ENCODE measurements around the gene PARD3B. TPM values are rescaled to one million over a fixed set of nuclear protein-coding genes. Genes with fewer than 3 reads are reported as not detected.

The PARD3B gene
- total RNA-seq, 1 experiment from 2014 or later = 7.6 TPM

DNA sequence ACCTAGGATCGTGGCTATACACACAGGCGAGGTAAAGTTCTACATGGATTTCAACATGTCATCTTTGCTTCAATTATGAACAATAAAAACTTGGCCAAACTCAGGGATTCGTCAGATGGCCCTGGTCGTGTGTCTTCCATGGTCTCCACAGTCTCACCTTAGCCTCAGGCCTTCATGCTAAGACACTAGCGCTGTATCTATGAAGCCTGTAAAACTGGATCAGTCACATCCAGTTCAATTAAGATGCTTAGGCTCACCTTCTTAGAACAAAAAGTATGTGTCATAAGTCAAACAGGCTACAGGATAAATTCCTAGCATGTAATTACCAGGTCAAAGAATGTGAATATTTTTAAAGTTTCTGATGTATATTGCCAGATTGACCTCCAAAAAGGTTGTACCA is 1023.3 kb downstream of the PARD3B start:
- POLR2A ChIA-PET (ENCODE audit: low non-redundant PET) = no interaction called here
- Histone ChIP-seq H3K4me1 (ENCODE audit: insufficient read depth, low read length, poor library complexity, severe bottlenecking) (no peaks in the 10 kb centered on the region), H3K27ac (ENCODE audit: low read depth, low read length, poor library complexity, severe bottlenecking) (no peak overlapping the region), H3K9me3 (ENCODE audit: low read depth, low read length, poor library complexity, severe bottlenecking) (no peaks in the 10 kb centered on the region), H3K27me3 (replicated peaks; ENCODE audit: insufficient read depth, low read depth, low read length, poor library complexity) (no peaks in the 10 kb centered on the region), H3K4me3 (ENCODE audit: low read depth, low read length, poor library complexity, severe bottlenecking) (no peak overlapping the region), H3K36me3 (ENCODE audit: insufficient read depth, low read length, poor library complexity, severe bottlenecking) (no peaks in the 10 kb centered on the region)
- CTCF ChIA-PET = no interaction called here
- TF ChIP-seq EZH2 (IDR thresholded peaks at IDR 0.05; ENCODE audit: borderline replicate concordance, low read depth, low read length, poor library complexity, severe bottlenecking) = no peak
- TF ChIP-seq, protein P1, sequence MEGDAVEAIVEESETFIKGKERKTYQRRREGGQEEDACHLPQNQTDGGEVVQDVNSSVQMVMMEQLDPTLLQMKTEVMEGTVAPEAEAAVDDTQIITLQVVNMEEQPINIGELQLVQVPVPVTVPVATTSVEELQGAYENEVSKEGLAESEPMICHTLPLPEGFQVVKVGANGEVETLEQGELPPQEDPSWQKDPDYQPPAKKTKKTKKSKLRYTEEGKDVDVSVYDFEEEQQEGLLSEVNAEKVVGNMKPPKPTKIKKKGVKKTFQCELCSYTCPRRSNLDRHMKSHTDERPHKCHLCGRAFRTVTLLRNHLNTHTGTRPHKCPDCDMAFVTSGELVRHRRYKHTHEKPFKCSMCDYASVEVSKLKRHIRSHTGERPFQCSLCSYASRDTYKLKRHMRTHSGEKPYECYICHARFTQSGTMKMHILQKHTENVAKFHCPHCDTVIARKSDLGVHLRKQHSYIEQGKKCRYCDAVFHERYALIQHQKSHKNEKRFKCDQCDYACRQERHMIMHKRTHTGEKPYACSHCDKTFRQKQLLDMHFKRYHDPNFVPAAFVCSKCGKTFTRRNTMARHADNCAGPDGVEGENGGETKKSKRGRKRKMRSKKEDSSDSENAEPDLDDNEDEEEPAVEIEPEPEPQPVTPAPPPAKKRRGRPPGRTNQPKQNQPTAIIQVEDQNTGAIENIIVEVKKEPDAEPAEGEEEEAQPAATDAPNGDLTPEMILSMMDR (conservative IDR thresholded peaks at IDR 0.05; ENCODE audit: low read depth, low read length) = no peak
- DNase-seq (ENCODE audit: low spot score) = no peak
- intact Hi-C loops (cut with micrococcal nuclease; ENCODE audit: unreplicated experiment) = no loop called here
- BruUV-seq (replicated peaks) = no TSS peak

DNA sequence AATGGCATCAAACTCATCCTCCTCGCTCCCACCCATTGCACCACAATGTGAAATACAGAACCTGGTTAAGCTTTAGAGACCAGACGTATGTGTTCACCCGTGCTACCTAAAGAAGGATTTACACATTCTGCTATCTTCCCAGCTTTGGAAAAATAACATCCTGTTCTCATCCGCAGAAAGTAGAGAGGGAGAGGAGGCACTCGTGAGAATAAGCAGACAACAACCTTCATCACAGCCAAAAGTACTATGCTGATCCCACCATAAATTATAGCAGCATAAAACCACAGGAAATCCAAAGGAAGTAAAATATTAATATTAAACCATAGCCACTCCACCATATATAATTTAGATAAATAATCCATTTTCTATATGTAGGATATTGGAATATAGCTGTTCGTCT is 1025.4 kb downstream of the PARD3B start:
- ChIA-PET POLR2A (ENCODE audit: low non-redundant PET) (no interaction called here), CTCF (no interaction called here)
- DNase-seq (ENCODE audit: low spot score) = no peak
- no peak overlapping the region for H3K27ac ChIP-seq (ENCODE audit: low read depth, low read length, poor library complexity, severe bottlenecking)
- BruUV-seq (replicated peaks) = no TSS peak
- no peaks in the 10 kb centered on the region for H3K9me3 ChIP-seq (ENCODE audit: low read depth, low read length, poor library complexity, severe bottlenecking)
- TF ChIP-seq, protein P1 (conservative IDR thresholded peaks at IDR 0.05; ENCODE audit: low read depth, low read length) = no peak
- TF ChIP-seq EZH2 (IDR thresholded peaks at IDR 0.05; ENCODE audit: borderline replicate concordance, low read depth, low read length, poor library complexity, severe bottlenecking) = no peak
- intact Hi-C loops (cut with micrococcal nuclease; ENCODE audit: unreplicated experiment) = no loop called here
- H3K36me3 ChIP-seq (ENCODE audit: insufficient read depth, low read length, poor library complexity, severe bottlenecking) = no peaks in the 10 kb centered on the region
- no peaks in the 10 kb centered on the region for H3K27me3 ChIP-seq (replicated peaks; ENCODE audit: insufficient read depth, low read depth, low read length, poor library complexity)
- H3K4me3 ChIP-seq (ENCODE audit: low read depth, low read length, poor library complexity, severe bottlenecking) = no peak overlapping the region
- no peaks in the 10 kb centered on the region for H3K4me1 ChIP-seq (ENCODE audit: insufficient read depth, low read length, poor library complexity, severe bottlenecking)

DNA sequence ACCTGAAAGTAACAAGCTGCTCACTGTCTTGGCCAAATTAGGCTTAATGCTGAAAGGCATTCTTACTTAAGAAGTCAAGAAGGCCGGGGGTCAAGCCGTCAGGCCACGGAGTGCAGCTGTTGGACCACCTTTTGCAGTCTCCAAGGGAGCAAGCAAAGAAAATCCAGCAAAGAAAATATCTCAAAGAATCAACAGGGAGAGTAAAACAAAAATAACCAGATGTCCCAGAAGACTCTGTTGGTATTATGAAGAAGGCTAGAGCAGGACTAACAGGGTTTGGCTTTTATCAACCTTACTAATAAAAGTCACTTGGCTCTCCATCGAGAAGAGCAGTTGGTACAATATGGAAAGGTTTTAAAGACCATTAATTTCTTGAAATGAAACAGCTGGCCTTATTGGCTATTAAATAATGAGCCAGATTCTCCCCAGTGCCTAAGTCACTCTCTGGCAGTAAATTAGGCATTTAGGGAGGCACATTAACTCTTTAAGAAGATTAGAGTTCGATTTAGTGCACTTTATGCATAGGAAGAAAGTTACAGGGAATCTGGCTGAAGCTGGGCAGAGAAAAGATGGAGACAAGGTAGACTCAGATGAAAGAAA is 1026.2 kb downstream of the PARD3B start:
- H3K27ac ChIP-seq (ENCODE audit: low read depth, low read length, poor library complexity, severe bottlenecking) = no peak overlapping the region
- no peaks in the 10 kb centered on the region for H3K4me1 ChIP-seq (ENCODE audit: insufficient read depth, low read length, poor library complexity, severe bottlenecking)
- no peak overlapping the region for H3K4me3 ChIP-seq (ENCODE audit: low read depth, low read length, poor library complexity, severe bottlenecking)
- POLR2A ChIA-PET (ENCODE audit: low non-redundant PET) = no interaction called here
- no peaks in the 10 kb centered on the region for H3K9me3 ChIP-seq (ENCODE audit: low read depth, low read length, poor library complexity, severe bottlenecking)
- no peaks in the 10 kb centered on the region for H3K27me3 ChIP-seq (replicated peaks; ENCODE audit: insufficient read depth, low read depth, low read length, poor library complexity)
- no peak for DNase-seq (ENCODE audit: low spot score)
- intact Hi-C loops (cut with micrococcal nuclease; ENCODE audit: unreplicated experiment) = no loop called here
- CTCF ChIA-PET = no interaction called here
- TF ChIP-seq, protein P1 (conservative IDR thresholded peaks at IDR 0.05; ENCODE audit: low read depth, low read length) = no peak
- no peak for TF ChIP-seq EZH2 (IDR thresholded peaks at IDR 0.05; ENCODE audit: borderline replicate concordance, low read depth, low read length, poor library complexity, severe bottlenecking)
- no TSS peak for BruUV-seq (replicated peaks)
- no peaks in the 10 kb centered on the region for H3K36me3 ChIP-seq (ENCODE audit: insufficient read depth, low read length, poor library complexity, severe bottlenecking)

All from A673 (cell line).